ENCODE measurements around the gene SBNO2. TPM values are rescaled to one million over a fixed set of nuclear protein-coding genes. Genes with fewer than 3 reads are reported as not detected.
A peak's percentile ranks its signal among the peaks of the same experiment; 100 is the strongest.

SBNO2 gene
- total RNA-seq, 1 donor from 2014 or later: 3.3 TPM

GRCh38 chr19:1170938-1171754 is 2.9 kb downstream of the SBNO2 start:
- peak; percentile 40 for DNase-seq (ENCODE audit: low spot score)
- H3K9ac ChIP-seq: no peak overlapping the region
- H3K27me3 ChIP-seq: no peaks in the 10 kb centered on the region
- H3K79me2 ChIP-seq (ENCODE audit: low read depth): peaks cover 62% of the 10 kb centered on the region
- Mint-ChIP-seq H3K27me3 (ENCODE audit: insufficient read depth, low read depth) (peaks cover 8% of the 10 kb centered on the region), H3K36me3 (peaks cover 15% of the 10 kb centered on the region), H3K27ac (peak overlapping the region; percentile 47), H3K4me3 (peak overlapping the region; percentile 31), H3K9me3 (no peaks in the 10 kb centered on the region), H3K4me1 (peaks cover 28% of the 10 kb centered on the region)
- TF ChIP-seq EZH2 (IDR thresholded peaks at IDR 0.05) (no peak), CTCF (IDR thresholded peaks at IDR 0.05) (no peak), EZH2phosphoT487 (IDR thresholded peaks at IDR 0.05) (no peak)
- H3K9me3 ChIP-seq (ENCODE audit: low read depth): no peaks in the 10 kb centered on the region
- peak overlapping the region; percentile 79 for H3K4me3 ChIP-seq
- peaks cover 26% of the 10 kb centered on the region for H3F3A ChIP-seq (ENCODE audit: low read depth)
- H4K20me1 ChIP-seq (ENCODE audit: low read depth): peaks cover 59% of the 10 kb centered on the region
- H3K27ac ChIP-seq: no peak overlapping the region
- H3K4me1 ChIP-seq: peaks cover 17% of the 10 kb centered on the region
- H2AFZ ChIP-seq (replicated peaks): no peak overlapping the region
- H3K36me3 ChIP-seq: no peaks in the 10 kb centered on the region
- H3K4me2 ChIP-seq: peak overlapping the region; percentile 97

GRCh38 chr19:1169921-1170885 is 3.9 kb downstream of the SBNO2 start:
- Histone ChIP-seq H3K4me1 (peaks cover 17% of the 10 kb centered on the region), H3K79me2 (ENCODE audit: low read depth) (peaks cover 62% of the 10 kb centered on the region), H3F3A (ENCODE audit: low read depth) (peaks cover 26% of the 10 kb centered on the region), H3K4me3 (no peak overlapping the region), H3K9me3 (ENCODE audit: low read depth) (no peaks in the 10 kb centered on the region), H3K27me3 (no peaks in the 10 kb centered on the region), H3K27ac (no peak overlapping the region), H3K9ac (no peak overlapping the region), H2AFZ (replicated peaks) (no peak overlapping the region), H4K20me1 (ENCODE audit: low read depth) (peaks cover 59% of the 10 kb centered on the region), H3K4me2 (no peak overlapping the region), H3K36me3 (no peaks in the 10 kb centered on the region)
- no peak for DNase-seq (ENCODE audit: low spot score)
- peak overlapping the region; percentile 63 for H3K27ac Mint-ChIP-seq
- peaks cover 15% of the 10 kb centered on the region for H3K36me3 Mint-ChIP-seq
- H3K27me3 Mint-ChIP-seq (ENCODE audit: insufficient read depth, low read depth): peaks cover 8% of the 10 kb centered on the region
- no peak for TF ChIP-seq CTCF (IDR thresholded peaks at IDR 0.05)
- no peak for TF ChIP-seq EZH2phosphoT487 (IDR thresholded peaks at IDR 0.05)
- TF ChIP-seq EZH2 (IDR thresholded peaks at IDR 0.05): no peak
- H3K4me1 Mint-ChIP-seq: peaks cover 28% of the 10 kb centered on the region
- peak overlapping the region; percentile 79 for H3K4me3 Mint-ChIP-seq
- no peaks in the 10 kb centered on the region for H3K9me3 Mint-ChIP-seq

DNA sequence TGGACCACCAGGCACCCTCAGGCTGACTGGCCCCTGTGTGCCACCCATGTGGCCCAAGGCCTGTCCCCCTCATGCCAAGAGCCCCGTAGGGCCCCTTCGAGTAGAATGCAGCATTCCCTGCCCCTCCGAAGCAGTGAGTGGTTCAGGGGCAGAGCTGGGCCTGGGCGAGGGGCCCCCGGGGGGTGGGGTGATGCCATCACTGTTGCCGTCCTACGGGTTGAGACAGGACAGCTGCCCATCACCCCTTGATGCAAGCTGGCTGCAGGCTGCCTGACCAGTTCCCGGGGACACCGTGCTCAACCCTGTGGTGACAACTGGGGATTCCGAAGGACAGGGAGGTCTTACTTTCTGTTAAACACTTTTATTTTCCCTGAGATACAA is 4.7 kb downstream of the SBNO2 start:
- Histone ChIP-seq H3K4me2 (no peak overlapping the region), H3K36me3 (no peaks in the 10 kb centered on the region), H3K9ac (no peak overlapping the region), H3F3A (ENCODE audit: low read depth) (peaks cover 26% of the 10 kb centered on the region), H3K4me3 (no peak overlapping the region), H2AFZ (replicated peaks) (no peak overlapping the region), H3K9me3 (ENCODE audit: low read depth) (no peaks in the 10 kb centered on the region), H3K79me2 (ENCODE audit: low read depth) (peaks cover 62% of the 10 kb centered on the region), H3K27ac (no peak overlapping the region), H3K4me1 (peaks cover 17% of the 10 kb centered on the region), H4K20me1 (ENCODE audit: low read depth) (peaks cover 59% of the 10 kb centered on the region), H3K27me3 (no peaks in the 10 kb centered on the region)
- H3K4me3 Mint-ChIP-seq: peak overlapping the region; percentile 79
- peaks cover 15% of the 10 kb centered on the region for H3K36me3 Mint-ChIP-seq
- H3K9me3 Mint-ChIP-seq: no peaks in the 10 kb centered on the region
- no peak for DNase-seq (ENCODE audit: low spot score)
- peaks cover 6% of the 10 kb centered on the region for H3K27me3 Mint-ChIP-seq (ENCODE audit: insufficient read depth, low read depth)
- H3K4me1 Mint-ChIP-seq: peaks cover 25% of the 10 kb centered on the region
- no peak for TF ChIP-seq EZH2phosphoT487 (IDR thresholded peaks at IDR 0.05)
- no peak for TF ChIP-seq EZH2 (IDR thresholded peaks at IDR 0.05)
- TF ChIP-seq CTCF (IDR thresholded peaks at IDR 0.05): no peak
- peak overlapping the region; percentile 63 for H3K27ac Mint-ChIP-seq

Measured in neural progenitor cell (in vitro differentiated cells).